HG02623 (cell line): ENCODE measurements around the gene HDAC5.
"Not testable (repeated sequence)": the region's sequence is repeated elsewhere in the genome, so short reads cannot be mapped to it uniquely, and the experiment has no call there.

ENCODE experiments used
- ATAC-seq: cut with Tn5 transposase; IDR thresholded peaks from one replicate; pipeline ENCODE4 v1.9.1; 2021; ENCODE audit warnings: moderate library complexity; ENCODE audit not compliant: unreplicated experiment

HDAC5 gene

GRCh38 chr17:44133918-44134476, 10.6 kb upstream of the HDAC5 start:
- ATAC-seq = no peak

- ATAC-seq = no peak
Observed at GRCh38 chr17:44132275-44132821, 8.9 kb upstream of the HDAC5 start.

- not testable (repeated sequence) for ATAC-seq
Observed at GRCh38 chr17:44131372-44131771, 7.9 kb upstream of the HDAC5 start.

GRCh38 chr17:44130693-44131349, 7.4 kb upstream of the HDAC5 start:
- ATAC-seq = no peak

GRCh38 chr17:44128383-44128782, 4.9 kb upstream of the HDAC5 start:
- no peak for ATAC-seq

- no peak for ATAC-seq
Observed at GRCh38 chr17:44124118-44124438, 637 bp upstream of the HDAC5 start.

GRCh38 chr17:44122816-44123355, 555 bp downstream of the HDAC5 start:
- ATAC-seq = no peak

- no peak for ATAC-seq
Observed at GRCh38 chr17:44121997-44122815, 1.2 kb downstream of the HDAC5 start.

GRCh38 chr17:44120851-44121605, 2.4 kb downstream of the HDAC5 start:
- no peak for ATAC-seq

GRCh38 chr17:44120281-44120680, 3.2 kb downstream of the HDAC5 start:
- not testable (repeated sequence) for ATAC-seq

GRCh38 chr17:44119798-44120197, 3.6 kb downstream of the HDAC5 start:
- no peak for ATAC-seq

GRCh38 chr17:44119062-44119461, 4.4 kb downstream of the HDAC5 start:
- no peak for ATAC-seq

- no peak for ATAC-seq
Observed at GRCh38 chr17:44118427-44119050, 4.9 kb downstream of the HDAC5 start.

GRCh38 chr17:44117351-44117750, 6.1 kb downstream of the HDAC5 start:
- no peak for ATAC-seq

- ATAC-seq = no peak
Observed at GRCh38 chr17:44115585-44116415, 7.6 kb downstream of the HDAC5 start.

- no peak for ATAC-seq
Observed at GRCh38 chr17:44113868-44114840, 9.3 kb downstream of the HDAC5 start.

- no peak for ATAC-seq
Observed at GRCh38 chr17:44113382-44113781, 10.1 kb downstream of the HDAC5 start.
